SK-N-MC (cell line): ENCODE measurements around the gene PAK4.

Source experiments
- EZH2 ChIP-seq: fragments of 200-600 bp; sonication (generic); IDR thresholded peaks from one replicate; pipeline ENCODE4 v1.6.1; 2017; ENCODE audit warnings: antibody characterized with exemption
- FOXP2 ChIP-seq: optimal IDR thresholded peaks from 2 replicates; pipeline ENCODE3; 2011; ENCODE audit warnings: mild to moderate bottlenecking, moderate library complexity; ENCODE audit not compliant: insufficient read depth; ENCODE audit errors: extremely low read length, control extremely low read depth
- POLR2AphosphoS5 ChIP-seq: IDR thresholded peaks from 2 replicates; pipeline ENCODE4 v1.6.1; 2012; ENCODE audit warnings: mild to moderate bottlenecking, low read depth, low read length, borderline replicate concordance

GRCh38 chr19:39218230-39219007 is 92.8 kb downstream of the PAK4 start:
- TF ChIP-seq POLR2AphosphoS5, result no peak
- TF ChIP-seq EZH2, result no peak
- no peak for TF ChIP-seq FOXP2
